Ramos (cell line): Measurements from ENCODE around the gene DIPK1A.

Experiments used
- in situ Hi-C: fragments of 300-500 bp; cut with MboI; formaldehyde crosslinking; loops from one replicate; pipeline ENCODE4 v1.14.3; 2022; ENCODE audit warnings: low sequenced_read_pairs; ENCODE audit not compliant: unreplicated experiment

Gene DIPK1A

DNA sequence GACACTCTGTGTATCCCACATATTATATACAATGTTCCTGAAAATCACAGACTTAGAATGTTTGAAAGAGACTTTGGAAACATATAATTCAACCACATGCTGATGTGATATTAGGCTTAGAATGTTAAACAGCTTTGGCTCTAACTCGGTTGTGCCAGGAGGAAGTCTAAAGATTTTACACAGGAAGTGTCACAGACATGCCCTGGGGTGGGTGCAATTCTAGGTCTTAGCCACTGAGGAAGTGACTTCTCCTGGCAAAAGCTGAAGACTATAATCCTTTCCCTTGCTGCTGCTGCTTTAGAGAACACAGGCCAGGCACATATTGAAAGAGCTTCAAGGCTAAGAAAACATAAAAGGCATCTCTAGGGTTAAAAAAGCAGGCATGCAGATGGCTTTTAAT, 78.4 kb downstream of the DIPK1A start:
- in situ Hi-C loops, result no loop called here

DNA sequence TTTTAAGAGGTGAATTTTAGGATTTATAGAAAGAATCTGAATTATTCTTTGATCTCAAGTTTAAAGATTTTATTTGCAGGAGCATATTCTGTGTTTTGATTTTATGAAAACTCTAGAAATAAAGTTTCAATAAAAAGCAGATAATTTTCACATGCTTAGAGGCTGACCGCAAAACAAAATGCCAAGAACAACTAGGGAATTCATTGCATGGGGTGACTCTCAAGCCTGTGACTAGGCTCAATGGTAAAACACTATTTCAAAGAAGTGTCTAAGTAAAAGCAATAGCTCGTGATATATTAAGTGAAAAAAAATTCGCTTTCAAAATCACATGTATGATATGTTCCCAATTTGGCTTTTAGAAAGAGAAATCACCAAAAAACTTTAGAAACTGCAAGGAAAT, 79.9 kb downstream of the DIPK1A start:
- in situ Hi-C loops, result no loop called here

DNA sequence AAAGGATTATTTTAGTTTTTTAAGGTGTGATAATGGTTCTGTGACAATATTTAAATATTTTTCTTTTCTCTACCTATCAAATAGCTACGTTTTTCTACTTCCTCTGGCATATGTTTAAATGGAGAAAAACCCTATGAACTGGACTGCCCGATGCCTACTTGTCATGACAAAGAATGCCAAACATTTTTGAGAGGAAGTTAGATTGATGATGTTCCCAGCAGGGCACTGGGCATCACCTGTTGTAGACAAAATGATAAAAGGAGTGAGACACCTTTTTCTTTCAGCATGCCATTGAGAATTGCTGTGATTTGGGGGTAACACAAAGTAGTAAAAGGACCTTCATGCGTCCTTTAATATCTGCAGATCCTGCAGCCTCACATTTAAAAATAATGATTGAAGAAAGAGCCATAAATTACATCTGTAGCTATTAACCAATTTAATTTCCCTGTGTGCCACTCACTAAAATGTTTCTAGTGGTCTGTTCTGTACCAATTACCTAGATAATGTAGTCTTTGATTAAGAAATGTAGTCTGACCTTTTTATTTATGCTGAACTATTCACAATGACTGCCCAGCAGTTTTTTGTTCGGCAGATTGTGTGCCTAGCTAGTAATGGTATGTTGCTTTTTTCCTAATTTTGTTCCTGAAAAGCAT, 81.8 kb downstream of the DIPK1A start:
- in situ Hi-C loops, result no loop called here

GRCh38 chr1:92877792-92878191, 83.5 kb downstream of the DIPK1A start:
- in situ Hi-C loops, result no loop called here

DNA sequence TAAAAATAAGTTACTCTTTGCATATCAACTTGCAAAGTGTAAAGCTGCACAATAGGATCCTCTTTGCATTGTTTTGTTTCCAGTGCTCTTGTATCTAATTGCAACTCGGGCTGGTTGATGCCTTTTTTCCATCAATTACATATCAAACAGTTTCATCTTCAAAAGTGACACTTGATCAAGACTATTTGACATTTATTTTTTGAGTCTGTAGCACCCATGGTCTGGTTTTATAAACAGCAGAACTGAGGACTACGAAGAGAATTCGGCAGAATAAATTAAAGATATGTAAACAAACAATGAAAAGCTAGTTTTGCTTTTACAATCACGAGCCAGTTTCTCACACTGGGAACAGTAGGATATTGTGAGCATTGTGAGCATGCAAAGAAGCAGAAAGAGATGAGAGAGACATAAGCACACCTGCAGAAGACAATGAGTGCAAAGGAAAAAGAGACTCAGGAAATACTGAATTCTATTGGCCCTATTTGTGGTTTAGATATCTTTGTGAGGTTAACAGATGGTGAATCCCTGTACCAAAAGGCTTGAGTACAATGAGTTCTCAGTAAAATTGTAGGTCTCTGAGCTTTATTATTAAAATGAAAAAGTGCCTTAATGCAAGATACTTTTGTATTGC, 84.1 kb downstream of the DIPK1A start:
- in situ Hi-C loops, result no loop called here

GRCh38 chr1:92876351-92876750, 84.9 kb downstream of the DIPK1A start:
- in situ Hi-C loops, result no loop called here

- in situ Hi-C loops, result no loop called here
Measured at GRCh38 chr1:92874987-92875386, 86.3 kb downstream of the DIPK1A start.

- in situ Hi-C loops, result no loop called here
Measured at GRCh38 chr1:92872719-92873118, 88.5 kb downstream of the DIPK1A start.

DNA sequence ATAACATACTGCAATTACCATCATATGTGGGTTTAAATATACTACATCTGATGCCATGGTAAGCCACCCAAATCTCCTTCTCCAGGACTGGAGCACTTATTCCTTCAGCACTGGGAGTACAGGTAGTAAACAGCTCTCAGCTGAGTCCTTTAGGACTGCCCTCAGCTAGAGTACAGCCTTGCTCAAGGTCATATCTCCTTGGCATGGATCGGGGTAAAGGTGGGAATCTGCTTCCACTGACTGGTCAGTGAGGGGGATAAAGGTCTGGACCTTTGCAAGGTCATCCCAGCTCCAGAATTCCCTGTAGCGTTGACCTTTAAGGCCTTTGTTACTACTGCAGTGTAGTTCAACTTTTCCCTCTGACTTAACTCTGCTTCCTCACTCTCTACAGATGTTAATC, 90.7 kb downstream of the DIPK1A start:
- in situ Hi-C loops, result no loop called here

- in situ Hi-C loops, result no loop called here
Measured at GRCh38 chr1:92864131-92864530, 97.1 kb downstream of the DIPK1A start.

GRCh38 chr1:92862605-92863004, 98.7 kb downstream of the DIPK1A start:
- in situ Hi-C loops, result no loop called here

GRCh38 chr1:92859400-92860039, 101.7 kb downstream of the DIPK1A start:
- in situ Hi-C loops, result loop anchor here (5.0 kb wide), 1 partner anchor 138 kb away; no protein-coding TSS in a partner anchor

GRCh38 chr1:92858564-92859399, 102.5 kb downstream of the DIPK1A start:
- in situ Hi-C loops, result loop anchor here (5.0 kb wide), 1 partner anchor 139 kb away; no protein-coding TSS in a partner anchor

- in situ Hi-C loops, result loop anchor here (5.0 kb wide), 1 partner anchor 139 kb away; no protein-coding TSS in a partner anchor
Measured at GRCh38 chr1:92857817-92858216, 103.4 kb downstream of the DIPK1A start.

DNA sequence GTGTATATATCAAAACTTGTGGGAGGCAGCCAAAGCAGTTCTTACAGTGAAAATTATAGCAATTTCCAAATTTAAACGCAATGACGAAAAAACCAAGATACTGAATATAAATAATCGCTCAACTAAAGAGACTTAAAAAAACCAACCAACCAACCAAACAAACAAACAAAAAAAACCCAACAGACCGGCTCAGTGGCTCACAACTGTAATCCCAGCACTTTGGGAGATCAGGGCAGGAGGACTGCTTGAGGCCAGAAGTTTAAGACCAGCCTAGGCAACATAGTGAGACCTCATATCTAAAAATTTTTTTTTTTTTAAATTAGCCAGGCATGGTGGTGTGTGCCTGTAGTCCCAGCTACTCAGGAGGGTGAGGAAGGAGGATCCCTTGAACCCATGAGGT, 106.0 kb downstream of the DIPK1A start:
- in situ Hi-C loops, result loop anchor here (5.0 kb wide), 1 partner anchor 142 kb away; no protein-coding TSS in a partner anchor

DNA sequence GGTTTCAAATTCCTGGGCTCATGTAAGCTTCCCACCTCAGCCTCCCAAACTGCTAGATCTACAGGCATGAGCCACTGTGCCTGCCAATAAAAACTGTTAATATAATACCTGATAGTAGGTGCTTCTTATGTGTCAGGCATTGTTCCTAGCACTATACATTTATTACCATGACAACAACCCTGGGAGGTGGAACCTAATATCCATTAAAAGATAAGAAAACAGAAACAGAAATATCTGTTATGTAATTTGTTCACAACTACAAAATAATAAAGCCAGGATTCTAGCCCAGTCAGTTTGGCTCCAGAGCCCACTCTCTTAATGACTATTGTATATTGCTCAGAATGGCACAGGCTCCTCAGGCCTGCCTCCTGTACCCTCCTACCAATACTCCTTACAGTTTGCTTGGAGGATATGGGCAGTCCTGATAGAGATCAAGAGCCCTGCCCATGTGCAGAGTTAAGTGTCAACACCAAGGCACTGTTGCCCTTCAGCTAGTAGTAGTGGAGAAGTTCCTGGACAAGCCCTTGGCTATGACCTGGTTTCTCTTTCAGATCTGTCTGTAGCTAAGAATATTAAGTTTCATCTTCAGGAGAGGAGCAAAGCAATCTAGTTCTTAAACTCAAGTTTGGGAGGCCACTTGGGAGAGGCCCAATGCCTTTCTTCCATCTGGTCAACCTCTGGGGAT, 107.0 kb downstream of the DIPK1A start:
- in situ Hi-C loops, result no loop called here

DNA sequence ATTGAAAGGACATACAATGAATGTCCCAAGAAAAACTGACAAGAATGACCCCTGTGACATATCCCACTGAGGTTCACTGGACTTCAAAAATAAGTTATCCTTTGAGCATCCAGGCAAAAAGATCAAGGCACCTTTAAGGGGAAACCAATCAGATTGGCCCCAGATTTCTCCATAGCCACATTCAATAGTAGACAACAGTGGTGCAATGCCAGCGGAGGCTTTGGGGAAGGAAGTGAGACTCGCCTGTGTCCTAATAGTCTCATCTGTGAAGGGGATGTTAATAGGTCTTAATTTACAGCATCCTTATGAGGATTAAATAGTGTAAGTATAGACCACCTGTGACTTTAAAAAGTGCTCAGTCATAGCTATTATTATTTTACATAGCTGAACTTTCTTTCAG, 108.0 kb downstream of the DIPK1A start:
- in situ Hi-C loops, result no loop called here

DNA sequence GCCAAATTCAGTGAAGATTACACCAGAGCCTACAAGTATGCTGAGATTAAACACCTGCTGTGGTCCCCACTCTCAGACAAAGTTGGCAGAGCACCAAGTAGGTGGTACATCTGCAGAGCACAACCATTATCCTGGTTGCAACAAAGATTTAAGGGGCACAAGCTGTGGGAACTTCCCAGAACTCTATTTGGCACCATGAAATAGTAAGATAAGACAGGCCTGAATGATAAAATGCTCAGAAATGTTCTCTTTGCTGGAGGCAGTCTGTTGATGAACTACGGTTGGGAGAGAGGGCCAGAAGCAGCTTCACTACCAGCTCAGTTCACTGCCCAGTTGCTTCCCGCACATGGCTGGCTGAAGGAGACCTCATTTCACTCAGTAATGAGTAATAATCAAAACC, 109.5 kb downstream of the DIPK1A start:
- in situ Hi-C loops, result no loop called here

- in situ Hi-C loops, result no loop called here
Measured at GRCh38 chr1:92850019-92850418, 111.2 kb downstream of the DIPK1A start.

DNA sequence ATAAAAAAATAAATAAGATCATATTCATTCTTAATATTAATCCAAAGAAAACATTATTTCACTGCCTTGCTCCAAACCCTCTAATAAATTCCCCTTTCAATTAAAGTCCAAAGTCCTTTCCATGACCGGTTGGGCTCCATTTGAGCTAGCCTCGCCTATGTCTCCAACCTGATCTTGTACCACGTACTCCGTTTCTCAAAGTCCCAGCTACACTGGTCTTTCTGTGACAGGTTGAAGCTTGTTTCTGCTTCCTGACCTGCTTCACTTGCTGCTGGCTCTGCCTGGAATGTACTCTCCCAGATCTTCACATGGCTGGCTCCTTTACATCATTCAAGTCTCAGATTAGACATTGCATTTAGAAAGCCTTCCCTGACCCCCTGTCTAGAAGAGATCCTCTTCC, 113.1 kb downstream of the DIPK1A start:
- in situ Hi-C loops, result no loop called here
